ENCODE data around the gene CLGN.

CLGN gene

DNA sequence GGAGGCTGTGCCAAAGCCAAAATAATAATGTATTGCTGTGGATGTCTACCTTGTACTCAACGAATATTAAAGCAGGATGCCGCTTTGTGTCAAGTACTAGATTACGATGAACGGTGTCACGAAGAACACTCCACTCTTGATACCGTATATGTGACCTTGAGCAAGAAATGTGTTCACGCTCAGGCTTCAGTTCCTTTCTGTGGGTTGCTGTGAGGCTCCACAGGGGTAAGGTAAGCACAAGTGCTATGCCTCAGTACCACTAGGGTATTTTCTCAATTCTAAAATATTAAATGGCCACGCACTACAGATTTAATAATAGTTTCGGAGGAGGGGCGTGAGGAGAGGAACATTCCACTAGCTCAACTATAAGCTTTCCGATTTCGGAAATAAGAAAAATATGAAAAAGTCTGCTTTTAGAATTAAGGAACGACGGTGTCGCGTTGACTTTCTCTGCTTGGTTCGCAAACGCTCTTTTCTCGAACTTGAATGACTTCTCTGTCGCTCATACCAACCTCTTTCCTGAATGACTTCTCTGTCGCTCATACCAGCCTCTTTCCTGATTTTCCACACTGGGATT is 54.6 kb downstream of the CLGN start:
- peak overlapping the region; percentile 87 for H3K9ac ChIP-seq (ENCODE audit: low read depth, low read length)
- H3K4me3 ChIP-seq (ENCODE audit: low read depth, low read length): peak overlapping the region; percentile 83
- H3K9me3 ChIP-seq (ENCODE audit: control insufficient read depth, insufficient read depth, low read length): no peaks in the 10 kb centered on the region

DNA sequence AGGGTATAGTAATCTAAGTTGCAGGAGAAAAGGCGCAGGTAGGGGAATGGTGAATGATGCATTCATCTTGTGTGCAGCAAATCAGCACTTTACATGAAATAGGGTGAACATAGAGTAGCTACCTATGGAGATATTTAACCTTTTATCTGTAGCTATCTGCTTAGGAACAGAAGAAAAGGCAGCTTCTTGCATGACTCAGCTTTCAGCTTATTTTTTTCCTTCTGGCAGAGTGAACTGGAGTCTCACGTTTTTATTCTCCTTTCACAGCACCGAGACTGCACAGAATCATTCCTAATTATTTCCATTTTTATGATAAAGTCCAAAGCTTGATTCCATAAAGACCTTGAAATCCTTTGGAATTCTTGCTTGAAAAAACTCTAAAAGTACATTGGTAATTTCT is 58.8 kb downstream of the CLGN start:
- no peaks in the 10 kb centered on the region for H3K36me3 ChIP-seq (ENCODE audit: control insufficient read depth, insufficient read depth, low read length)
- H3K9ac ChIP-seq (ENCODE audit: low read depth, low read length): no peak overlapping the region
- H3K27me3 ChIP-seq (ENCODE audit: control insufficient read depth, insufficient read depth, low read length): no peaks in the 10 kb centered on the region
- no peaks in the 10 kb centered on the region for H3K4me1 ChIP-seq (ENCODE audit: control insufficient read depth, insufficient read depth, low read length)
- H3K9me3 ChIP-seq (ENCODE audit: control insufficient read depth, insufficient read depth, low read length): no peaks in the 10 kb centered on the region
- no peak overlapping the region for H3K4me3 ChIP-seq (ENCODE audit: low read depth, low read length)

More for the DNA sequence above, 54.6 kb downstream of the CLGN start:
- H3K27me3 ChIP-seq (ENCODE audit: control insufficient read depth, insufficient read depth, low read length): no peaks in the 10 kb centered on the region
- no peaks in the 10 kb centered on the region for H3K36me3 ChIP-seq (ENCODE audit: control insufficient read depth, insufficient read depth, low read length)
- peaks cover 5% of the 10 kb centered on the region for H3K4me1 ChIP-seq (ENCODE audit: control insufficient read depth, insufficient read depth, low read length)

DNA sequence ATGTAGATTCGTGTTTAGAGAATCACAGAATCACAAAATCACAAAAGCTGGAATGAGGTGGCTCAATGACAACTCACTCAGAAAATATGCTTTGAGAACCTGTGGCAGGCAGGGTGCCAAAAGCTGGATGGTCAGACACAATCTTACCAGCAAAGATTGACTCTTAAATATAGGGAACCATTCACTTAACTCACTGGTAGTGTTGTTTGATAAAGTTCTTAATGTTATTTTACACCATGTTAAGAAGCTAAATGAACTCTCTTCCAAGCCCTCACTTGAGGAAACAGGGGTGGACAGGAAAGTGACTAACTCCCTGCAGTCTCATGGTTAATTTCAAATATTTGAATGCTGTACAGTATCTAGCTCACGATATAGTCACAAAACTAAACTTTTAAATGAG is 59.7 kb downstream of the CLGN start:
- Histone ChIP-seq H3K27me3 (ENCODE audit: control insufficient read depth, insufficient read depth, low read length) (no peaks in the 10 kb centered on the region), H3K9ac (ENCODE audit: low read depth, low read length) (no peak overlapping the region)

DNA sequence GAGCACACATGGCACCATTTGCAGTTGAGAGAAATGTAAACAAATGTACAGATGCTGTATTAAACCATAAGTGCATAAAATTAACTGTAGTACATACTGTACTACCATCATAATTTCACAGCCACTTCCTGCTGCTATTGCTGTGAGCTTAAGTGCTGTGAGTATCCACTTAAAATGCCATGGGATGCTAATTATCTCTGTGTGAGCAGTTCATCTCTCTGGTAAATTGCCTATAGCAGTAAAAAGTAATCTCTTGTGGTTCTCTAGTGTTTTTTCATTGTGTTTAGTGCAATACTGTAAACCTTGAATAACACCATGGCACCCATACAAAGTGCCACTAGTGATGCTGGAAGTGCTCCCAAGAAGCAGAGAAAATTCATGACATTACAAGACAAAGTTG is 63.9 kb downstream of the CLGN start:
- Histone ChIP-seq H3K9me3 (ENCODE audit: control insufficient read depth, insufficient read depth, low read length) (no peaks in the 10 kb centered on the region), H3K27me3 (ENCODE audit: control insufficient read depth, insufficient read depth, low read length) (no peaks in the 10 kb centered on the region), H3K36me3 (ENCODE audit: control insufficient read depth, insufficient read depth, low read length) (no peaks in the 10 kb centered on the region), H3K4me1 (ENCODE audit: control insufficient read depth, insufficient read depth, low read length) (no peaks in the 10 kb centered on the region), H3K9ac (ENCODE audit: low read depth, low read length) (no peak overlapping the region), H3K4me3 (ENCODE audit: low read depth, low read length) (no peak overlapping the region)

More for the DNA sequence above, 59.7 kb downstream of the CLGN start:
- no peaks in the 10 kb centered on the region for H3K36me3 ChIP-seq (ENCODE audit: control insufficient read depth, insufficient read depth, low read length)
- no peaks in the 10 kb centered on the region for H3K4me1 ChIP-seq (ENCODE audit: control insufficient read depth, insufficient read depth, low read length)
- no peaks in the 10 kb centered on the region for H3K9me3 ChIP-seq (ENCODE audit: control insufficient read depth, insufficient read depth, low read length)
- H3K4me3 ChIP-seq (ENCODE audit: low read depth, low read length): no peak overlapping the region

DNA sequence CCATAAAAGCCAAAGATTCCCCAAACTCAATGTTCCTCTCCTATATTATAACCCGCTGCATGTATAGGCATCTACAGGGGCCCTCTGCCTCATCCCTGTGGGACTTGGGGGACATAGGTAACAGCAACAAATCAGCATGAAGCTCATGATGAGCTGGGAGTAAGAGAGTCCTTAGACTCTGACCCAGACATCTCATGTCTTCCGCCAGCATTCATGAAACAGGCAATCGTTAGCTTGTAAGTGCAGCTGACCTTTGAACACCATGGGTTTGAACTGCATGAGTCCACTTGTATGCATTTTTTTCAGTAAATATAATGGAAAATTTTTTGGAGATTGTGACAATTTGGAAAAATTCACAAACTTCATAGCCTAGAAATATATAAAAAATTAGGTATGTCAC is 64.4 kb downstream of the CLGN start:
- H3K4me1 ChIP-seq (ENCODE audit: control insufficient read depth, insufficient read depth, low read length): no peaks in the 10 kb centered on the region

DNA sequence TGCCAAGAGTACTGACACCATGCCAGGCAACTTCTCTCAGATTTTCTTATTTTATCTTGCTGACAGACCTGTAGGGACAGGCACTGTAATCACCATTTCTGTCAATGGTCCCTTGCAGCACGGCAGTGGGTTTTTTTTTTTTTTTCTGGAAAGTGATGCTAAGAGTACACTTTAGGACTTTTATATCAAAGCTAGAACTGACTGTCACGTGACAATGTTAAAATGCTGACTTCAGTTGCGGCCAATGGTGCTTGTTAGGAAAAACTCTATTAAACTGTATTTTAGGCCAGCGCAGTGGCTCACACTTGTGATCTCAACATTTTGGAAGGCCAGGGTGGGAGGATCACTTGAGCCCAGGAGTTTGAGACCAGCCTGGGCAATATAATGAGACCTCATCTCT is 66.3 kb downstream of the CLGN start:
- Histone ChIP-seq H3K9me3 (ENCODE audit: control insufficient read depth, insufficient read depth, low read length) (no peaks in the 10 kb centered on the region), H3K9ac (ENCODE audit: low read depth, low read length) (no peak overlapping the region), H3K36me3 (ENCODE audit: control insufficient read depth, insufficient read depth, low read length) (no peaks in the 10 kb centered on the region), H3K27me3 (ENCODE audit: control insufficient read depth, insufficient read depth, low read length) (no peaks in the 10 kb centered on the region), H3K4me1 (ENCODE audit: control insufficient read depth, insufficient read depth, low read length) (no peaks in the 10 kb centered on the region), H3K4me3 (ENCODE audit: low read depth, low read length) (no peak overlapping the region)

More for the DNA sequence above, 64.4 kb downstream of the CLGN start:
- Histone ChIP-seq H3K27me3 (ENCODE audit: control insufficient read depth, insufficient read depth, low read length) (no peaks in the 10 kb centered on the region), H3K9ac (ENCODE audit: low read depth, low read length) (no peak overlapping the region), H3K9me3 (ENCODE audit: control insufficient read depth, insufficient read depth, low read length) (no peaks in the 10 kb centered on the region), H3K36me3 (ENCODE audit: control insufficient read depth, insufficient read depth, low read length) (no peaks in the 10 kb centered on the region), H3K4me3 (ENCODE audit: low read depth, low read length) (no peak overlapping the region)

DNA sequence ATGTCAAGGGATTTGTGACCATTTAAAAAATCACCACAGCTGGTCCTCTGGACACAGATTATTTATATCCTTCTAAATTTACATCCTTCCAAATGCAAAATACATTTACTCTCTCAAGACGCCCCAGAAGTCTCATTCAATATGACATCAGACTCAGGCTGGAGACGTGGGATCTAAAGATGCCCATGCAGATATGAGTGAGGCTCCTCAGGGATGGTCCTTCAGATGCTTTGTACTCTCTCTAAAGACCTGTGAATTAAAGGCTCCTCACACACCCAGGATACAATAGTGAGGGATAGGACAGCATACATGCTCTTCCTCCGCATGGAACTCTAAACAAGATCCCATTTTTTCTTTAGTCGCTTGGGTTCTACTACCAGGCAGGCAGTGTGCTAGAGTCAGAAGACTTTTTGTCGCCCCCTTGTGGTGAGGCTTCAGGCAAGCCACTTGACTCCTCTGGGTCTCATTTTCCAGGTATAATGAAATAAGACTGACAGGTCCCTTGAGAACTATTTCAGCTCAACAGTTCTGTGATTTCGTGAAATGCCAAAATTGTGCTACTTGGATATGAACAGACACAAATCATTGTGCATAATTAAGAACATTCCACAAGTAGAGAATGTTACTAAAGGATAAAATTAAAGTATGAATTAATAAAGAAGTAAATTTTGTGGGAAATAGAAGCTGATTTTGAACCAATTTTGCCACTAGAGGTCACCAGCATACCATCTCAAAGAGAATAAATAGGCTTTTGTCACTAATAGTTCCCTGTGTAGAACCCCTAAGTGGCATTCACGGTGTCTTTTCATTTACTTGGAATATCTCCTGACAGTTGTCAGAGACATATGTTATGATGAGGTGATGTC is 67.7 kb downstream of the CLGN start:
- H3K27me3 ChIP-seq (ENCODE audit: control insufficient read depth, insufficient read depth, low read length): no peaks in the 10 kb centered on the region
- H3K36me3 ChIP-seq (ENCODE audit: control insufficient read depth, insufficient read depth, low read length): no peaks in the 10 kb centered on the region
- H3K9me3 ChIP-seq (ENCODE audit: control insufficient read depth, insufficient read depth, low read length): no peaks in the 10 kb centered on the region
- no peaks in the 10 kb centered on the region for H3K4me1 ChIP-seq (ENCODE audit: control insufficient read depth, insufficient read depth, low read length)
- H3K9ac ChIP-seq (ENCODE audit: low read depth, low read length): no peak overlapping the region
- no peak overlapping the region for H3K4me3 ChIP-seq (ENCODE audit: low read depth, low read length)

DNA sequence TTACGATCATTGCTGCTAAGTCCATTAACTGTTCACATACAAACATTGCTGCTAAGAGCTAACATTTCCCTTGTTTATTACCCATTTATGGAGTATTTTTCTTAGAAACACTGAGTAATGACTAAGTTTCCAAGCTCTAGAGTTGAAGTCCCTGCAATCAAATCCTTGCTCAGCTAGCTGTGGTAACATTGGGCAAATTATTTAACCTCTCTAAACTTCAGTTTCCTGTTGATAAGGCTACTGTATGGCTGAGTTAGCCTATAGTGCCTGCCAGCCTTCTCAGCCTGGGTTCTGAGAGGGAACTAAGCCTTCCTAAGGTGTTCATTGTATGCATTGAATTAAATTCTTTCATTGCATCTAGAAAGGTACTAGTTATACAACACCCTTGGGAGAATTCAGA is 69.2 kb downstream of the CLGN start:
- Histone ChIP-seq H3K9me3 (ENCODE audit: control insufficient read depth, insufficient read depth, low read length) (no peaks in the 10 kb centered on the region), H3K36me3 (ENCODE audit: control insufficient read depth, insufficient read depth, low read length) (no peaks in the 10 kb centered on the region), H3K4me1 (ENCODE audit: control insufficient read depth, insufficient read depth, low read length) (no peaks in the 10 kb centered on the region), H3K9ac (ENCODE audit: low read depth, low read length) (no peak overlapping the region), H3K27me3 (ENCODE audit: control insufficient read depth, insufficient read depth, low read length) (no peaks in the 10 kb centered on the region), H3K4me3 (ENCODE audit: low read depth, low read length) (no peak overlapping the region)

DNA sequence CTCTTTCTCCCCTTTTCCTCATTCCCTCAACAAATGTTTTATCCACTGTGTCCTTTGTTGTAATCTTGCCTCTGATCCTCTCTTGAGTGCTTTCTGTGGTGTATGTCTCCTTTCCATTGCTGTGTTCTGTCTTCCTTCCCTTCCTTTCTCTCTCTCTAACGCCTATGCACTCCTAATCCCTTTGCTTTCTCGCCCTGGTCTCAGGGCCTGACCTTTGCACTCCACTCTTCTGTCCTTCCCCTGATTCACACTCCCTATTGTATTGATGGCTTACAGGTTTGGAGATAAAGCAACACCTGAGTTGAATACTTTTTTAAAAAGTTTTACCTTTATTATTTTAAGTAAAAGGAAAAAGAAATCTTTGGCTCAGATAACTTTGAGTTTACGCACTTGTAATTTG is 69.6 kb downstream of the CLGN start:
- H3K9me3 ChIP-seq (ENCODE audit: control insufficient read depth, insufficient read depth, low read length): no peaks in the 10 kb centered on the region
- H3K4me3 ChIP-seq (ENCODE audit: low read depth, low read length): no peak overlapping the region
- no peaks in the 10 kb centered on the region for H3K36me3 ChIP-seq (ENCODE audit: control insufficient read depth, insufficient read depth, low read length)
- no peak overlapping the region for H3K9ac ChIP-seq (ENCODE audit: low read depth, low read length)
- no peaks in the 10 kb centered on the region for H3K27me3 ChIP-seq (ENCODE audit: control insufficient read depth, insufficient read depth, low read length)
- no peaks in the 10 kb centered on the region for H3K4me1 ChIP-seq (ENCODE audit: control insufficient read depth, insufficient read depth, low read length)

DNA sequence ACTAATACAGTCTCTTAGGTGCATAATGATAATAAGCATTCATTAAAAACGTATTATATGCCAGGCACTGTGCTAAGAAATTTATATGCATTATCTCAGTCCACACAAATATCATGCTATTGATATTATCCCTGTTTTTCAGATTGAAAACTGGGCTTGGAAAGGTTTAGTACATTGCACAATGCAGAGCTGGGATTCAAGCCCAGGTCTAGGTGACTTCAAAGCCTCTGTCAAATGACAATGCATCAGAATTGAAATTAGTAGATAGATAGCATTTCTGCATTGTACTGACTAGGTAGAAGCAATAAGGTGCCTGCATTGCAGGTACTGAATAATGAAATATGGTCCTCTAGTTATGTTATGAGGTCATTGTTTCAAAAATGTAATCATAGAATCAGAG is 72.2 kb downstream of the CLGN start:
- H3K36me3 ChIP-seq (ENCODE audit: control insufficient read depth, insufficient read depth, low read length): no peaks in the 10 kb centered on the region
- H3K4me3 ChIP-seq (ENCODE audit: low read depth, low read length): no peak overlapping the region
- no peaks in the 10 kb centered on the region for H3K27me3 ChIP-seq (ENCODE audit: control insufficient read depth, insufficient read depth, low read length)
- no peak overlapping the region for H3K9ac ChIP-seq (ENCODE audit: low read depth, low read length)
- no peaks in the 10 kb centered on the region for H3K9me3 ChIP-seq (ENCODE audit: control insufficient read depth, insufficient read depth, low read length)
- H3K4me1 ChIP-seq (ENCODE audit: control insufficient read depth, insufficient read depth, low read length): no peaks in the 10 kb centered on the region

DNA sequence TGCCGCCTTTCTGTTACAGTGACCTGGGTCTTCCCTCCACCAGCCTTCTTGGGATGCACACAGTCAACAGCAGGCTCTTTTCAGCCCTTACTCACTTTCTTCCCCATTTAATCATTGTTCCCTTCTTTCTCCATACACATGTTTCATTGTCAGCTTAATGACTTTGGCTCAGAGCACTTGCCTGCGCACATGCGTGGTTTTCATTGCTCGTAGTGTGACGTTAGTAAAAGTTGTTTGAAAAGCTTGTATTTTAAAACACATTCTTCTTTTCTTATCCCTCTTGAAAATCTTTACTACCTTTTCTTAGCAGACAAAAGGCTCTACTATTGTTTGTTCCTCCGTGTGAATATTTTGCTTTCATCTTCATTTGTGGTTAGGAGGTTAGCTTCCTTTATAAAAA is 73.7 kb downstream of the CLGN start:
- Histone ChIP-seq H3K36me3 (ENCODE audit: control insufficient read depth, insufficient read depth, low read length) (no peaks in the 10 kb centered on the region), H3K4me1 (ENCODE audit: control insufficient read depth, insufficient read depth, low read length) (peaks cover 5% of the 10 kb centered on the region), H3K27me3 (ENCODE audit: control insufficient read depth, insufficient read depth, low read length) (no peaks in the 10 kb centered on the region), H3K4me3 (ENCODE audit: low read depth, low read length) (no peak overlapping the region), H3K9ac (ENCODE audit: low read depth, low read length) (no peak overlapping the region), H3K9me3 (ENCODE audit: control insufficient read depth, insufficient read depth, low read length) (no peaks in the 10 kb centered on the region)
